Measurements from ENCODE around the gene RALB. TPM values are rescaled to one million over a fixed set of nuclear protein-coding genes. Genes with fewer than 3 reads are reported as not detected.

RALB gene
- total RNA-seq, 1 experiment from 2014 or later, result 59.4 TPM

DNA sequence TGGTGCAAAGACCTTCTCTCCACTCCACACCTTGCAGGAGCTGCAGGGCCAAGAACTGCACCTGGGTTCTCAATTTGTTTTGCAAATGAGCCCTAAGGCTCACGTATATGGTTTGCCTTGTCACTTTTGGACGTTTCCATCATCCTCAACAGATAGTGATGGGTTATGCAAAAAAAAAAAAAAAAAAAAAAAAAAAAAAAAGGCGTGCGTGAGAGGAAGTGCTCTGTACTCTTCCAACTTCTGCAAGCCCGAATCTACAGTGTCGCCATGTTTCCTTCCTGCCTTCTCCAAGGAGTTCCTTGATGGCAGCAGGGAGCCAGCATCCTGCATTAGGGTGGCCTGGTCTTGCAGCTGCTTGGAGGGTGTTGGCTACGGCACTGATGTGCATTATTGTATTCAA is 89.3 kb downstream of the RALB start:
- H3K4me3 ChIP-seq (ENCODE audit: low read depth, low read length), result no peak overlapping the region
- ChIA-PET CTCF (interaction anchor here (0.6 to 3.8 kb wide), 5 partner anchors 96 to 338 kb away, joined by 3 to 33 read pairs (median 5); no protein-coding TSS in a partner anchor), POLR2A (no interaction called here)
- H3K27ac Mint-ChIP-seq (ENCODE audit: unreplicated experiment), result no peak overlapping the region
- H3K27me3 ChIP-seq (replicated peaks; ENCODE audit: control insufficient read depth, insufficient read depth, low read length), result no peaks in the 10 kb centered on the region; the same call in 1 of the 2 replicates
- no peaks in the 10 kb centered on the region for H3K9me3 Mint-ChIP-seq (ENCODE audit: unreplicated experiment)
- H3K27me3 Mint-ChIP-seq (ENCODE audit: insufficient read depth, unreplicated experiment), result peaks cover 3% of the 10 kb centered on the region
- H3K36me3 ChIP-seq (ENCODE audit: control insufficient read depth, insufficient read depth, low read length), result no peaks in the 10 kb centered on the region
- H3K9me3 ChIP-seq, result no peaks in the 10 kb centered on the region
- no TSS peak for BruUV-seq (replicated peaks)
- intact Hi-C loops (cut with micrococcal nuclease; ENCODE audit: unreplicated experiment), result loop anchor here (2.0 to 5.0 kb wide), 2 partner anchors 179 to 210 kb away; no protein-coding TSS in a partner anchor
- H3K4me1 ChIP-seq, result peaks cover 8% of the 10 kb centered on the region; the same call in 1 of the 2 replicates
- peaks cover 5% of the 10 kb centered on the region for H3K4me1 Mint-ChIP-seq (ENCODE audit: low read depth, unreplicated experiment)
- peaks cover 5% of the 10 kb centered on the region for H3K36me3 Mint-ChIP-seq (ENCODE audit: insufficient read depth, unreplicated experiment)
- DNase-seq, result no peak
- no peak overlapping the region for H3K4me3 Mint-ChIP-seq (ENCODE audit: unreplicated experiment)
- TF ChIP-seq, protein P1, sequence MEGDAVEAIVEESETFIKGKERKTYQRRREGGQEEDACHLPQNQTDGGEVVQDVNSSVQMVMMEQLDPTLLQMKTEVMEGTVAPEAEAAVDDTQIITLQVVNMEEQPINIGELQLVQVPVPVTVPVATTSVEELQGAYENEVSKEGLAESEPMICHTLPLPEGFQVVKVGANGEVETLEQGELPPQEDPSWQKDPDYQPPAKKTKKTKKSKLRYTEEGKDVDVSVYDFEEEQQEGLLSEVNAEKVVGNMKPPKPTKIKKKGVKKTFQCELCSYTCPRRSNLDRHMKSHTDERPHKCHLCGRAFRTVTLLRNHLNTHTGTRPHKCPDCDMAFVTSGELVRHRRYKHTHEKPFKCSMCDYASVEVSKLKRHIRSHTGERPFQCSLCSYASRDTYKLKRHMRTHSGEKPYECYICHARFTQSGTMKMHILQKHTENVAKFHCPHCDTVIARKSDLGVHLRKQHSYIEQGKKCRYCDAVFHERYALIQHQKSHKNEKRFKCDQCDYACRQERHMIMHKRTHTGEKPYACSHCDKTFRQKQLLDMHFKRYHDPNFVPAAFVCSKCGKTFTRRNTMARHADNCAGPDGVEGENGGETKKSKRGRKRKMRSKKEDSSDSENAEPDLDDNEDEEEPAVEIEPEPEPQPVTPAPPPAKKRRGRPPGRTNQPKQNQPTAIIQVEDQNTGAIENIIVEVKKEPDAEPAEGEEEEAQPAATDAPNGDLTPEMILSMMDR (IDR thresholded peaks at IDR 0.05; ENCODE audit: insufficient read depth in 1 of 2, low read depth in 1 of 2, low read length in 1 of 2, severe bottlenecking in 1 of 2, unreplicated experiment in 1 of 2), result no peak

DNA sequence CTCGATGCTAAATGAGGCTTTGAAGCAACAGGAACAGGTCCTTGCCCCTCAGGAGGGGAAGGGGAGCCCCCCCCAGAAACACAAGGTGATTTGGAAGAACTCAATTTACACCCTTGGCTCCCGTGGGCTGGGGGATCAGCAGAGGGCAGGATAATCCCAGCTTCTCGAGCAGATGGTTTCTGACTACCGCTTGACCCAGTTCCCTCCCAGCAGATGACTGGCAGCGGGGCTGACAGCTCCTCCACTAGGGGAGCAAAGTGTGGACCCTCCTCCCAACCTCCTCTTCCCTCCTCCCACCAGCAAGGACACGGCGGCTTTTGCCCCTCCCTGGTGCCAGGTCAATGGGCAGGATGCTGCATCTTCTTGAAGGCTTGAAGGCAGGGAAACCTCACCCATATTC is 89.8 kb downstream of the RALB start:
- Mint-ChIP-seq H3K27me3 (ENCODE audit: insufficient read depth, unreplicated experiment) (peaks cover 3% of the 10 kb centered on the region), H3K4me3 (ENCODE audit: unreplicated experiment) (no peak overlapping the region), H3K4me1 (ENCODE audit: low read depth, unreplicated experiment) (peaks cover 7% of the 10 kb centered on the region), H3K9me3 (ENCODE audit: unreplicated experiment) (no peaks in the 10 kb centered on the region), H3K36me3 (ENCODE audit: insufficient read depth, unreplicated experiment) (peaks cover 6% of the 10 kb centered on the region), H3K27ac (ENCODE audit: unreplicated experiment) (no peak overlapping the region)
- TF ChIP-seq, protein P1 (IDR thresholded peaks at IDR 0.05; ENCODE audit: insufficient read depth in 1 of 2, low read depth in 1 of 2, low read length in 1 of 2, severe bottlenecking in 1 of 2, unreplicated experiment in 1 of 2), result no peak
- POLR2A ChIA-PET, result no interaction called here
- DNase-seq, result no peak
- H3K4me1 ChIP-seq, result peaks cover 8% of the 10 kb centered on the region; the same call in 1 of the 2 replicates
- CTCF ChIA-PET, result interaction anchor here (0.6 to 3.8 kb wide), 9 partner anchors 95 to 1014 kb away, joined by 3 to 33 read pairs (median 5); no protein-coding TSS in a partner anchor
- H3K27me3 ChIP-seq (replicated peaks; ENCODE audit: control insufficient read depth, insufficient read depth, low read length), result no peaks in the 10 kb centered on the region; the same call in 1 of the 2 replicates
- no peak overlapping the region for H3K4me3 ChIP-seq (ENCODE audit: low read depth, low read length)
- no TSS peak for BruUV-seq (replicated peaks)
- H3K9me3 ChIP-seq, result no peaks in the 10 kb centered on the region
- H3K36me3 ChIP-seq (ENCODE audit: control insufficient read depth, insufficient read depth, low read length), result no peaks in the 10 kb centered on the region
- intact Hi-C loops (cut with micrococcal nuclease; ENCODE audit: unreplicated experiment), result loop anchor here (2.0 to 5.0 kb wide), 2 partner anchors 178 to 210 kb away; no protein-coding TSS in a partner anchor

DNA sequence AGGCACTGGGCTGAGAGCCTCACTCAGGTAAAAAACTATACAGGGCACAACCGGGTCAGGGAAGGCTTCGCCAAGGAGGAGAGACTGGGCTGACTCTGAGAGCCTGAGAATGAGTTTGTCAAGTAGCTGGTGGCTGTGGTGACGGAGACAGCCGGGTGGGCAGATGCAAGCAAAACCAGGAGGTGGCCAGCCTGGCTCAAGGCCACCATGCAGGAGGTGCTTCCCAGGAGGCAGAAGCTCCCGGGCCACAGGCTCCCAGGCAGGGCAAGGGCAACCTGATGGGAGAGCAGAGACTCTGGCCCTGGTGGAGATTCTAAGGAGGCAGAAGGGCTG is 90.4 kb downstream of the RALB start:
- Mint-ChIP-seq H3K9me3 (ENCODE audit: unreplicated experiment) (no peaks in the 10 kb centered on the region), H3K4me3 (ENCODE audit: unreplicated experiment) (peak overlapping the region; percentile 68)
- POLR2A ChIA-PET, result interaction anchor here (0.6 to 1.0 kb wide), 4 partner anchors 97 to 210 kb away, joined by 3 read pairs; no protein-coding TSS in a partner anchor

More for the DNA sequence above, 90.4 kb downstream of the RALB start:
- intact Hi-C loops (cut with micrococcal nuclease; ENCODE audit: unreplicated experiment), result loop anchor here (1.0 to 5.0 kb wide), 7 partner anchors 60 to 337 kb away; no protein-coding TSS in a partner anchor
- no TSS peak for BruUV-seq (replicated peaks)
- H3K4me1 ChIP-seq, result peaks cover 8% of the 10 kb centered on the region; the same call in 1 of the 2 replicates
- CTCF ChIA-PET, result interaction anchor here (0.5 to 3.8 kb wide), 26 partner anchors 8 to 1013 kb away, joined by 3 to 33 read pairs (median 5); no protein-coding TSS in a partner anchor
- peaks cover 12% of the 10 kb centered on the region for H3K4me1 Mint-ChIP-seq (ENCODE audit: low read depth, unreplicated experiment)
- H3K9me3 ChIP-seq, result no peaks in the 10 kb centered on the region
- no peak overlapping the region for H3K4me3 ChIP-seq (ENCODE audit: low read depth, low read length)
- TF ChIP-seq, protein P1 (IDR thresholded peaks at IDR 0.05; ENCODE audit: insufficient read depth in 1 of 2, low read depth in 1 of 2, low read length in 1 of 2, severe bottlenecking in 1 of 2, unreplicated experiment in 1 of 2), result no peak
- H3K27me3 Mint-ChIP-seq (ENCODE audit: insufficient read depth, unreplicated experiment), result peaks cover 3% of the 10 kb centered on the region
- DNase-seq, result no peak
- H3K36me3 ChIP-seq (ENCODE audit: control insufficient read depth, insufficient read depth, low read length), result no peaks in the 10 kb centered on the region
- H3K36me3 Mint-ChIP-seq (ENCODE audit: insufficient read depth, unreplicated experiment), result peaks cover 6% of the 10 kb centered on the region
- no peak overlapping the region for H3K27ac Mint-ChIP-seq (ENCODE audit: unreplicated experiment)
- no peaks in the 10 kb centered on the region; the same call in 1 of the 2 replicates for H3K27me3 ChIP-seq (replicated peaks; ENCODE audit: control insufficient read depth, insufficient read depth, low read length)
